ENCODE data around the gene SLCO2B1.

SLCO2B1 gene

DNA sequence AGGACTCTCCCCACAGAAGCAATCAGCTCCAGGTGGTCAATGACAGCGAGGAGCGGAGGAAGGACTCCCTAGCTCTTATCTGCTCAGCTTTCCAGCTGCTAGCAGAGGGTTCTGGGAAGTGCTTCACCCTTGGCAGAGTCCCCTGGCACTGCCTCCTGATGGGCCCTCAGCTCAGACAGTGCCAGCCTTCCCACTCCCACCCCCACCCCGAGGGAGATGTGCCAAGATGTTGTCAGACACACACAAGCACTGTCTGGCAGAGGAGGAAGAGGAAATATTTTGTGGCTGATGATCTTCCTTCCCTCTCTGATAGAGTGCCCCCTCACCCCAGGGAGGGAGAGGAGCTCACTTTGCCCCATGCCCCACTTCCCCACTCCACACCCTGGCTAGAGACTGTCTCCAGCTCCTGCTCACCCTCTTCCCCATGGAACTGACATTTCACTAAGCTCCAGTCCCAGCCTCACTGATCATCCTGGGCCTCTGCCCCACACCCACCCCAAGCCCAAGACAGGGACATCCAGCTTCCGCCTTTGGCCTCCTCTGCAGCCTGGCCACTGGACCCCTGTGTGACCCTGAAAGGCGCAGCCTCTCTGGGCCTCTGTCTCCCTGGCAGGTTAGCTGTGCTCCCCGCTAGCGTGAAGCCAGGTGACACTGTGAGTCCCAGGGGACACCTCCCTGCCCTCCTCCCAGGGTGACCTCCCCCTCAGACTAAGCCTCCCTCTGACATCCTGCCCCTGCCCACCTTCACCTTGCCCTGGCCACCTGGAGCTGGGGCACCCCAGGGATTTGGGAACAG, 44.5 kb downstream of the SLCO2B1 start:
- no peak for DNase-seq

DNA sequence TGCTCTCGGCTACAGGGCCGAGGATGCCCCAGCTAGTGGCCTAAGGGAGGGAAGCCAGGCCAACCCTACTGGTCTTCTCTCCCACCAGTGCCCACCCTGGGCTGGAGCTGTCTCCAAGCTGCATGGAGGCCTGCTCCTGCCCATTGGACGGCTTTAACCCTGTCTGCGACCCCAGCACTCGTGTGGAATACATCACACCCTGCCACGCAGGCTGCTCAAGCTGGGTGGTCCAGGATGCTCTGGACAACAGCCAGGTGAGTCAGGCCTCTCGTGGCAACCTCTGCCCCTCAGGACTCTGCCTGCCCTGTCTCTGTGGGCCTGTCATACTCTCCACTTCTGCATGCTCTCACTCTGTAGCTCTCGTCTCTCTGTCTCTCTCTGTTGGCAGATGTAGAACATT, 45.5 kb downstream of the SLCO2B1 start:
- no peak for DNase-seq

DNA sequence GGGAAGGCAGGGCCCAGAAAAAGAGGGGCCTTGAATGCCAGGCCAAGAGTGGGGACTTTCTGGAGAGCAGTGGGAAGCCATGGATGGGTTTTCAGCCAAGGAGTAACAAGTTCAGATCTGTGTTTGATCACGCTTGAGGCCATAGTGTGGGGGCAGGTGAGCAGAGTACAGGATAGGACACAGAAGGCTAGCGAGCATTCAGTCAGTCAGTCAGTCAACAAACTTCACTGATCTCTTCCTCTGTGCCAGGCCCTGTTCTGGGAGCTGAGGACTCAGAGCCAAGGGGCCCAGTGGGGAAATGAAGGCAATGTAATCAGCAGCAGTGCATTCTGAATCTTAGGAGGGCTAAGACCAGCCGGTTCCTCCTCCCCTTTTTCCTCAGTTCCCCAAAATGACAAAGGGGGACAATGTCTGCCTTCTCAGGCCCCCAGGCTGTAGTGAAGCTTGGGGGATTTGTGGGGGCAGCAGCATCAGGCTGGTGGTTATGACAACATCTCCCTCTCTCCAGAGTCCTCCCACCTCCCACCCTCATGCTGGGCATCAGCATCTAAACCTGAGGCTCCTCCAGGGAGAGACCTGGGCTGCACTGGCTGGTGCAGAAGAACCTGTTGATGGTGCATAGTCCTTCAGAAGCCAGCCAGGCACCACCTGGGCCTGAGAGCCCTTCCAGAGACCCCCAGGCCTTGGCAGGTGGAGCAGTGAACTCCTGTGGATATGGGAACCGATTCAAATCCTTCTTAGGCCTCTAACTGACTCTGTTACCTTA, 46.8 kb downstream of the SLCO2B1 start:
- DNase-seq, result no peak

DNA sequence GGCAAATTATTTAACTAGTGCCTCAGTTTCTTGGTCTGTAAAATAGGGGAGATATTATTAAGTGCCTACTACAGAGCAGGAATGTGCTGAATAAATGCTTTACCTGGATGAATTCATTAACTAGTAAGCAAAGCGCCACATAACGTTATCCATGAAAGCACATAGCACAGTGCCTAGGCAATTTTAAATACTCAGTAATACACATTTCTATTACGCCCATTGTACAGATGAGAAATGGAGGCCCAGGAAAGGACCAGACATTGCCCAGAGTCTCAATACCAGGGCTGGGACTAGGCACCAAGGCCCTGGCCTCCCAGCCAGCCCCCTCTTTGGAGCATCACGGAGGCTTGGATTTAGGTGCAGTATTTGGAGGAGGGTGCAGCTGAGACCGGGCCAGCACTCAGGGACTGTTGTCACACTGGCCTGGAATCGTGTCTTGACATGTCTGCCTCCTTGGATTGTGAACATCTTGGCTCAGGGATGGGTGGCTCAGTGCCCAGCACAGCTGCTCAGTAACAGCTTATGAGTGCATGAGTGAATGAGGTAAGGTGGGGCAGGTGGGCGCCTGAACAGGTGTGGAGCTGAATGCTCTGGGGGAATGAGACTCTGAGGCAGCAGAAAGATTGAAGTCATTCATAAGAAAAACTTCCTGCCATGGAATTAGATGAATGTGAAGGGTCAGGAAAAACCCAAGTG, 47.5 kb downstream of the SLCO2B1 start:
- peak in 1 of 2 experiments; percentile 14 for DNase-seq

DNA sequence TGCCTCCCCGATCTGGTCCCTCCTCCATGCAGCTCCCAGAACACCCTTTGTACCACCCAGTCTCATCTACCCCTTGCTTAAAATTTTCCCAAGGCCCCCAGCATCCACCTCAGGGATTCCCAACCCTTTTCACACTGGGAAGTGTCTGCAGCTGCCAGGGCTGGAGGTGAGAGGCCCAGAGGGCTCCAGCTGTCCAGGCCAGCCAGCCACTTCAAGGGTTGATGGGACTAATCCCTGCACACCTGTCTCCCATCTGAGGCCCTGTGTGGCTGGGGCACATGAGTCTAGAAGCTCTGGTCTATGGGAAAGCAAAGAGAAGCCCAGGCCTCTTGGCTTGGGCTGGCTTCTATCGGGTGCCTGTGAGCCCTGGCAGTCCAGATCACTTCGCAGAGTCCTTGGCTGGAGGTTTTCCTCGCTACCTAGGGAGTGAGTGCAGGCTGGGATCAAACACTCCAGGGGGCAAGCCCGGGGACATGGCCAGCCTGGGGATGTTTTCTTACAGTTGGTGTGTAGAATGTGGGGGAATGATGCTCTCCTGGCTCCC, 48.6 kb downstream of the SLCO2B1 start:
- DNase-seq, result peak; percentile 92 to 95

DNA sequence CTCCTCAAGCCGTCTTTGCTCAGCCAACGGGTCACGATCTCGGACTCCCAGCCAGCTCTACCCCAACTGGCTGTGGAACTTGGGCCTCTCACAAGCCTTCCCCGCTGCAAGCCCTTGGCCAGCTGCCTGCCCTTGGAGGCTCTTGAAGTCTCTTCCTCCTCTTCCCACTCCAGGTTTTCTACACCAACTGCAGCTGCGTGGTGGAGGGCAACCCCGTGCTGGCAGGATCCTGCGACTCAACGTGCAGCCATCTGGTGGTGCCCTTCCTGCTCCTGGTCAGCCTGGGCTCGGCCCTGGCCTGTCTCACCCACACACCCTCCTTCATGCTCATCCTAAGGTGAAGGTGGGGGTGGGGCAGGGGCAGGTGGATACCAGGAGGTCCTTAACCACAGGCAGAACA, 49.1 kb downstream of the SLCO2B1 start:
- peak; percentile 50 to 68 for DNase-seq

DNA sequence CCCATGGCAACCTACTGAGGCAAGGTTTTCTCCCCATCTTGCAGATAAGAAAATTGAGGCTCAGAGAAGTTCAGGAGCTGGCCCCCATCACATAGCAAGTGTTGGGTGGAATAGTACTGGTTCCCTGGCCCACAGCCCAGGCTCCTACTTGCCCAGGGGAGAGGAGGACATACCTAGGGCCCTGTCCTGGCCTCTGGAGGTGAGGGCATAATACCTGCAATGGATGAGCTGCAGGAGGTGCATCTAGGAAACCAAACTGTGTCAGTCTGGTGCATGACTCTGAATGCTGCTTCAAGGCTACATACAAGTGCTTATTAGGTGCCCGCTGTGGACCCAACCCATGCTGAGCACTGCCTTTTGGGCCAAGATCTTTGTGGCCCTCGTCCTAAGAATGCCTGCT, 49.6 kb downstream of the SLCO2B1 start:
- no peak for DNase-seq

DNA sequence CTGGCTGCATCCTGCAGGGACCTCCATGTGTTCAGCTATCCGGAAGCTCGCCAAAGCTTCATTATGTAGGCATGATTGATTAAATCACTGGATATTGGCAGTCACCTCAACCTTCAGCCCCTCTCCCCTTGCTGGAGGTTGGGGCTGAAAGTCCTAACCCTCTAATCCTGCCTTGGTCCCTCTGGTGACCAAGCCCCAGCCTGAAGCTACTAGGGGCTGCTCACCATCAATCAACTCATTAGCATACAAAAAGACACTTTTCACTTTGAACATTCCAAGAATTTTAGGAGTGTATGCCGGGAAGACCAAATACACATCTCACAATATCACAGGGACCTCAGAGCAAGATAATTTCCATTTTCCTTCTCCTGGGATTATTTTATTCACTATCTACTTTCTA, 50.9 kb downstream of the SLCO2B1 start:
- no peak for DNase-seq

DNA sequence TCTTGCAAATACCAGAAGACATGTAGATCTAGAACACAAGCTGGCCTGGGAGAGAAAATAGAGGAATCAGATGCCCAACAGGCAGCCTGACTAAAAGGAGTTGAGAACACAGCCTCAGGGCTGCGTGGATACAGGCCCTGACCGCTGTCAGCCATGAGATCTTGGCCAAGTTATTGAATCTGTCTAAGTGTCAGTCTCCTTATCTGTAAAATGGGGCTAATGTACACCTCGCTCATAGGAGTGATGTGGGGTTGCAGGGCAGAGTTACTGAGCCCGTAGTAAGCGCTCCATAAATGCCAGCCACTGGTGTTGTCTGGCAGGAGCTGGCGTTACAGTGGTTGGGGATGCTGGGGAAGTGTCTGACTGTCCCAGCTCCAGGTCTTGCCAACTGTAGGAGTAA, 51.3 kb downstream of the SLCO2B1 start:
- DNase-seq, result no peak

DNA sequence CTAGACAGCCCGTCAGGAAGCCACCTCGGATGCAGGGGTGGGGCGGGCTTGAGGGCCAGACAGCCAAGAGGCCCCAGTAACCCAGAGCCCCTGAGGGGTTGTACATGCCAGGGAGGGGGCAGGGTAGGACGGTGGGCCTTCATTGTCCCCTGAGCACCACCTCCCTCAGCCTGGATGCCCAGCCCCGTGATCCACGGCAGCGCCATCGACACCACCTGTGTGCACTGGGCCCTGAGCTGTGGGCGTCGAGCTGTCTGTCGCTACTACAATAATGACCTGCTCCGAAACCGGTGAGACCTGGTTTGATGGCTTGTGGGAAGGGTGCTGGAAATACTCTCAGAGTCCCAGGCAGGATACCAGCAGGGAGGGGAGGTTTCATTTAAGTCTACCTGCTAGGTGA, 52.2 kb downstream of the SLCO2B1 start:
- DNase-seq, result no peak

DNA sequence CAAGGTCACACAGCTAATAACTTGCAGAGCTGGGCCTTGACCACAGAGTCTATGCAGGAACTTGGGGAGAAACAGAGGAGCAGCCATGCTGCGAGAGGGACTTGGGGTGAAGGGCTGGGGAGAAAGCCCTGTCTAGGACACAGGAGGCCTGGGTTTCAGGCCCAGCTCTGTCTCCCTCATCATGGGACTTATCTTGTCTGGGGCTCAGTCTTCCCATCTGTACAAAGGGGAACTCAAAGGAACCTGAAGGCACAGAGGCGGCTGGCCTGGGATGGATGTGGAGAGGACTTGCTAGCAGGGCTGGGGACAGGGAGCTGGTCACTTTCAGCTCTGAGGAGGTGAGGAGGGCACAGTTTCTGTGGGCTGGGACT, 52.7 kb downstream of the SLCO2B1 start:
- no peak for DNase-seq

DNA sequence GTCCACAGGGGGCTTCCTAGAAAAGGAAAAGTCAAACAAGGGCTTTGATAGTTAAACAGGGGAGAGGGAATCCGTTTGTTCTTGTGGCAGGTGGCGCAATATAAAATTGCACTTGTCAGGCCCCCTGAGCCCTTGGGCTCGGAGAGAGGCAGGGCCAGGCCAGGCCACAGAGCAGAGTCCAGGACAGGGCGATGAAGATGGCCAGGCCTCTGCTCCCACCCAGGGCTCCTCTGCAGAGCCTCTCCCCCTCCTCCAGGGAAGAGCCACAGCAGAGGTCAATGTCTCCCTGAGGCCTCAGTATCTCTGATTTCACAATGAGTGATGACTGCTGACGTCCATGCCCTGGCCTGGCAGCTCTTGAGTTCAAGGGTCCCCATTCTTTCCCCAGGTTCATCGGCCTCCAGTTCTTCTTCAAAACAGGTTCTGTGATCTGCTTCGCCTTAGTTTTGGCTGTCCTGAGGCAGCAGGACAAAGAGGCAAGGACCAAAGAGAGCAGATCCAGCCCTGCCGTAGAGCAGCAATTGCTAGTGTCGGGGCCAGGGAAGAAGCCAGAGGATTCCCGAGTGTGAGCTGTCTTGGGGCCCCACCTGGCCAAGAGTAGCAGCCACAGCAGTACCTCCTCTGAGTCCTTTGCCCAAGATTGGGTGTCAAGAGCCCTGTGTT, 53.2 kb downstream of the SLCO2B1 start:
- DNase-seq, result no peak

DNA sequence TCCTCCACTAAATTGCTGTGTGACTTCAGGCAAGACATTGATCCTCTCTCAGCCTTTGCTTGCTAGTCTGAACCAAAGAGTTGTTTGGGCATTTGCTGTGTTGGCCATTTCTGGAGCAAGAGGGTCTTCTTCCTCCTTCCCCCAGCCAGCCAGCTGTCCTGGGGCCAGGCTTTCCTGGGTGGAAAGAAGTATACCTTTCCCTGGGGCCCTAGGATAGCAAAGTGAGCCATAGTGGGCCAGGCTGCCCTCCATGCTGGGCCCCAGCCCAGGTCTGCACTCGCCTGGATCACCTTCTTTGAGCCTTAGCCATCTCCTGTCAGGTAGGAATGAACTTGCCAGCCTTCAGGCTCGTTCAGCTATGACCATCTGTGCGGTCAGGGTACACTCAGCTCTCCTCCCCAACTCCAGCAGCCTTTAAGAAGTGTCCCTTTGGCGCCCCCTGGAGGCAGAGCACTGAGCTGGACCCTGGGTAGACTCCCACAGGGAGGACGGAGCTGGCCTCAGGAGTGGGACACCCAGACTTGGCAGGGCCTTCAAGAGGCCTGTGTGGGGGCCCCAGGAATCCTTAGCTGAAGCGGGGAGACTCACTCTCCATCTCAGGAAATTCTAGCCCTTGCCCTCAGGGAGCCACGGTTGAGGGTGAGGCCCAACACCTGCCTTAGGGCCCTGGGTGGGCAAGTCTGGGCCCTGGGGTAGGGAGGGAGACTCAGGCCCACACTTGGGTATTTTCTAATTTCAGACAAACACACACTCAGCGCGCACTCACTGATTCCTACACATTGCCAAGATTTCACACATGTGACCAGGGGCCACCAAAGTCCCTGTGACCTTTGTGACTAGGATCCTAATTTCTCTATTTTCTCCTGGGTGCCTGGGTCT, 54.0 kb downstream of the SLCO2B1 start:
- peak; percentile 88 to 89 for DNase-seq

DNA sequence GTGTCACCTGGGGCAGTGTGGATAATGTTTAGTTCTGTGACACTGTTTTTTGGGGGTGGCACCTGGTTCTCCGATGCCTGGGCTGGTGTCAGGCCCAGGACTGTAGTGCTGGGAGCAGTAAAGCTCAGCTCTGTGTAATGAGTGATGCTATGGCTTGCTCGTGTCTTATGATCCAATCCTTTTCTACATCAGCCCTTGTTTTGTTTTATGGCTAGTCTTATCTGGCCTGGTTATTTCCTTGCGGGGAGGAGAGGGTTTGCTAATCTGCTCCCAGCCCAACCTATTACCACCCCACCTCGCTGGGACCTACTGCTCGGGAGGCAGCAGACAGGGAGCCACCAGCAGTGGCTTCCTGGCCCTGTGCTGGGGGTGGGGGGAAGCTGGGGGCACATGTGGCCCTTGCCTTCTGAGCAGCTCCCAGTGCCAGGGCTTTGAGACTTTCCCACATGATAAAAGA, 54.7 kb downstream of the SLCO2B1 start:
- no peak for DNase-seq

DNA sequence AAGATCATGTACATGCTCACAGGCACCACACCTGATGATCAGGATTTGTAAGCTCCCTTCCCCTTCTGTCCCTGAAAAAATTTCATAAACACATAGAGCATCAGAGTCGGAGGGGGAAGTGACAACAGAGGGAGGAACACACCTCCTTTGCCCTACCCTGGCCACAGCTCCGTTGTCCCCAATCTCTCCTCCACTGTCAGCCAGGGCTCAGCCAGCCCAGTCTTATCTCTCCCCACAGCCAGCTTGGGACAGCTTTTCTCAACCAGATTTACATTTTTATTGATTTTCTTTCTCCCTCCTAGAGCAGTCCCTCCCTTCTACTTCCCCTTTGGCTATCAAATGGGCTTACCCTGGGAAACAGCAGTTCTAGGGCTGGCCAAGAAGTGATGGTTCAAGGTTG, 57.5 kb downstream of the SLCO2B1 start:
- no peak for DNase-seq

DNA sequence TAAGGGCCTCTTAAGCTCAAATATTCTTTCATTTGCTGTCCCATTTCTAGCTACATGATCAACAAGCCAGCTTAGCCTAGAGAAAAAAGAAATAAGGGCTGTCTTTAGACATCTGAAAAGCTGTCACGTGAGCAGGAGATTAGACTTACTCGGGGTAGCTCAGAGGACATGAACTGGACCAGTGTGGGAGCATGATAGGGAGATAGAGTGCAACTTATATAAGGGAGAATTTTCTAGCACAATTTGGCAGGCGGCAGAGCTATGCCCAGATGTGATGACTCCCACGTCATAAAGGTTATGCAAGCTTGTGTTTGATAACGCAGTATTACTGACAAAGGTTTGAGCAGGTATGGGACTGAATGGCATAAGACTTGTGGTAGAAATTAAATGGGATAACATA, 61.5 kb downstream of the SLCO2B1 start:
- no peak for DNase-seq

DNA sequence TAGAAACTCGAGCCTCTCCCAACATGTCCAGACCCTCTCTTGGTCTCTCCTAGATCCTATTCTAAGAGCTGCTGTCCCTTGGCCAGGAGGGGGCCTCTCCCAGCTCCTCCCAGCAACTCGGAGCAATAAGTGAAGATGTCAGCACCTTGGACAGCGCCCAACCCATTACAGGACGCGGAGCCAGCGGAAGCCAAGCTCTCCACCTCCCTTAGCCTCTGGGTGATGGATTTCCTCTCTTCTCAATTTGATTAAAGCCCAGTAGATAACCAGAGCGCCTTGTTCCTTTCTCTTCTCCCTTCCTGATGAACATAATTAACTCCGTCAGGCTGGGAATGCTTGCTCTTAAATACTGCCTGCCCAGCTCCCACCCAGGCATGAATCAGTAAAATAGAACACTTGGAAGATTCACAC, 63.5 kb downstream of the SLCO2B1 start:
- peak in 1 of 2 experiments; percentile 5 for DNase-seq

DNA sequence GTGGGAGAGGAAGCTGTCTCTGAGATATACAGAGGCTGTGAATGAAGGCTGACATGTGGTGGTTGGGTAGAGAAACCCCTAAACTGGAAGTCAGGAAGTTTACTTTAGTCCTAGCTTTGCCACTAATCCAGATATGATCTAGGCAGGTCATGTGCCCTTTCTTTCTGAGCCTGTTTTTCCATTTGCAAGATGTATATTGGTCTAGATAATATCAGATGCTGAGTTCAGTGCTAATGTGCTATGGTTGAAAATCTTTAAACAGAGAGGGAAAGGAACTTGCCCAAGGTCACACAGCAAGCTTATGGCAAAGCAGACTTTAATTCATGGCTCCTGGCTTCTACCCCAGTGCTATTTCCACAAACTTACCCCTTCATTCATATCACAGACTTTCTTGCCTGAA, 63.9 kb downstream of the SLCO2B1 start:
- no peak for DNase-seq

DNA sequence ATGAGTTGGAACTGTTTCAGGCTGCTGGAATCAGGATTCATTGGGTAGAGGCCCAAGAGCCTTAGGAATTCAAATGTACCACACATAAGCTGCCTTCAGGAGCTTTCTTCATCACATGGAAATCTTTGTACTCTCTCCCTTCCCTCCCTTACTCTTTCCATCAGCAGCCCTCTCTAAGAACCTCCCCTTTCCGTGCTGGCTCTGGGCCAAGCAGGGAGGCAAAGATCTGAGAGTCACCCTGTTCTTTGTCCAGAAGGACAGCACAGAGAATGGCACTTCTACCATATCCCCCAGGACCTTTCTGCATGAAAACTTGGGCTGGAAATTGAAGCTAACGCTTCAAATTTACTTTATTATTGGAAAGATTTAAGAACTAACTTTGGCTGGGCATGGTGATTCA, 69.0 kb downstream of the SLCO2B1 start:
- no peak for DNase-seq

DNA sequence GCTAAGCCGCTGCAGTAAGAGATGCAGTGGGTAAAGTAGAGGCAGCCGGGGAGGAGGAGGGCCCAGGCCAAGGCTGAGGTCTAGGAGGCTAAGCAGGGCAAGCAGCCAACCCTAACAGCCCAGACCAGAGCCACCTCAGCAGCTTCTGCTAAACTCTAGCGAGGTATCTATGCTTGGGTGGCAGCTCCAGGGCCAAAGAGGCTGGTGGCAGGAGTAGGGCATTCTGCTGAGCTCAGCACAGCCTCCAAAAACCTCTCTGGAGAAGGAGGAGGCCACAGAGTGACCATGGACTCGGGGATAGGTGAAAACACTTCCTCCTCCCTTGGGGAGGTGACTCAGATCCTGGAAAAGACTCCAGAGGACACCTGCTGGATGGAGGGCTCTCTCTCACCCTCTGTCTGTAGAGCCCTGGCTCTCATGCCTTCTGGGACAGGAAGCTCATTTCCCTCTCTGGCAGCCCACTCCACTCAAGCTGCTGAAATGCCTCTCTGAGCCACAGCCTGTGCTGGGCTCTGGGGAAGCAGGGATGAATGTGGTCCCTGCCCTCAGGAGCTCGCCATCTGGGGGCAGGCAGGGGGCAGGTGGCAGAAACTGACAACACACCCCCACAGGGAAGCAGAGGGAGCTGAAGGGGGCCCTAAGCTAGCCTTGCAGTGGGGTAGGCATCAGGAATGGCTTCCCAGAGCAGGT, 73.2 kb downstream of the SLCO2B1 start:
- peak in 1 of 2 experiments; percentile 33 for DNase-seq

DNA sequence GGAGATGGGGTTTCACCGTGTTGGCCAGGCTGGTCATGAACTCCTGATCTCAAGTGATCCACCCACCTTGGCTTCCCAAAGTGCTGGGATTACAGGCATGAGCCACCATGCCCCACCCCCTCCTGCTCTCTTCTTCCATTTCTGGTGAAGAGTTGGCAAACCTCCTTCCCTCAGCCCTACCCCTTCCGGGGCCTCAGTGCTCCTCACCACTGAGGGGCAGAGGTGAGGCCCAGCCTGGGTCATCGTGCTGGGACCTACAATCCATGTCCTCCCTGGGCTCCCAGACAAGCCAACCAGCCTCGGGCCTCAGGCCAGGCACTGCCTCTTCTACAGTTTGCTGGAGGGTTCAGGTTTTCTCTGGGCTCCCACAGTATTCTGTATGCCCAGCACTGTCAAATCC, 74.9 kb downstream of the SLCO2B1 start:
- DNase-seq, result no peak

Data from SHP77 (cell line).